ENCODE results near the gene CCR5AS.

Gene CCR5AS

DNA sequence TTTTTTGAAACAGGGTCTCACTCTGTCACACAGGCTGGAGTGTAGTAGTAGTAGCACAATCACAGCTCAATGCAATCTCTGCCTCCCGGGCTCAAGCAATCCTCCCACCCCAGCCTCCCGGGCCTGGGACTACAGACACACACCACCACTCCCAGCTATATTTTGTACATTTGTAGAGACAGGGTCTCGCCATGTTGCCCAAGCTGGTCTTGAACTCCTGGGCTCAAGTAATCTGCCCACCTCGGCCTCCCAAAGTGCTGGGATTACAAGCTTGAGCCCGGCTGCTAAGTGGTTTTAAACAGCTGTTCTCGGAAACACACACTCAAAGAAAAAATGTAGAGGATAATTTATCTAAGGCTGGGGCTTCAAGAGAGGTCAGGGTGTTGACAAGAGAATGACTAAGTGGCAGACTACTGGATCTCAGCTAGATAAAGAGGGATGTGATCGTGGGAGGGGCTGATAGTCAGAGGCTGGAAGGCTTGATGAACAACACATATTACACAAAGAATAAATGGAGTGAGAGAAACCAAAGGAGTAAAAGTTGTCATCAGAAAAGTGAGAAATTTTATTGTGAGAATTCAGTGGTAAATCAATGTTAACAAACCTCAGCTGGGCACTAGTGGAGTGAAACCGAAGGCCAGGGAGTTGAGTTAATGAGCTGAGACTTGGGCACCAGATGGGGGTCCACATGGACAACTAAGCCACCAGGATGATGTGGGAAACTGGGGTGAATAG lies 6.7 kb downstream of the CCR5AS start:
- H3K36me3 ChIP-seq (ENCODE audit: insufficient read depth, low read length) = no peaks in the 10 kb centered on the region
- no peak overlapping the region for H3K4me3 ChIP-seq (ENCODE audit: low read length)
- no peaks in the 10 kb centered on the region for H3K9me2 ChIP-seq (ENCODE audit: insufficient read depth, low read length)
- no peak overlapping the region for H3K4me2 ChIP-seq (ENCODE audit: low read length)
- no peak overlapping the region for H3K27ac ChIP-seq (ENCODE audit: low read length)
- no peak overlapping the region for H2AFZ ChIP-seq (ENCODE audit: low read depth, low read length)
- H3K27me3 ChIP-seq (ENCODE audit: insufficient read depth, low read depth, low read length) = no peaks in the 10 kb centered on the region
- TF ChIP-seq MXI1 (conservative IDR thresholded peaks at IDR 0.05; ENCODE audit: poor library complexity, severe bottlenecking) (no peak), EP300 (conservative IDR thresholded peaks at IDR 0.05; ENCODE audit: poor library complexity, severe bottlenecking) (no peak), TAF1 (IDR thresholded peaks at IDR 0.05; ENCODE audit: low read depth) (no peak), POLR2AphosphoS5 (IDR thresholded peaks at IDR 0.05) (no peak), EZH2 (IDR thresholded peaks at IDR 0.05; ENCODE audit: borderline replicate concordance, insufficient read depth, low read length, poor library complexity, severe bottlenecking) (no peak), SMC3 (conservative IDR thresholded peaks at IDR 0.05; ENCODE audit: poor library complexity) (no peak), RAD21 (conservative IDR thresholded peaks at IDR 0.05) (no peak)
- TF ChIP-seq, protein P1, sequence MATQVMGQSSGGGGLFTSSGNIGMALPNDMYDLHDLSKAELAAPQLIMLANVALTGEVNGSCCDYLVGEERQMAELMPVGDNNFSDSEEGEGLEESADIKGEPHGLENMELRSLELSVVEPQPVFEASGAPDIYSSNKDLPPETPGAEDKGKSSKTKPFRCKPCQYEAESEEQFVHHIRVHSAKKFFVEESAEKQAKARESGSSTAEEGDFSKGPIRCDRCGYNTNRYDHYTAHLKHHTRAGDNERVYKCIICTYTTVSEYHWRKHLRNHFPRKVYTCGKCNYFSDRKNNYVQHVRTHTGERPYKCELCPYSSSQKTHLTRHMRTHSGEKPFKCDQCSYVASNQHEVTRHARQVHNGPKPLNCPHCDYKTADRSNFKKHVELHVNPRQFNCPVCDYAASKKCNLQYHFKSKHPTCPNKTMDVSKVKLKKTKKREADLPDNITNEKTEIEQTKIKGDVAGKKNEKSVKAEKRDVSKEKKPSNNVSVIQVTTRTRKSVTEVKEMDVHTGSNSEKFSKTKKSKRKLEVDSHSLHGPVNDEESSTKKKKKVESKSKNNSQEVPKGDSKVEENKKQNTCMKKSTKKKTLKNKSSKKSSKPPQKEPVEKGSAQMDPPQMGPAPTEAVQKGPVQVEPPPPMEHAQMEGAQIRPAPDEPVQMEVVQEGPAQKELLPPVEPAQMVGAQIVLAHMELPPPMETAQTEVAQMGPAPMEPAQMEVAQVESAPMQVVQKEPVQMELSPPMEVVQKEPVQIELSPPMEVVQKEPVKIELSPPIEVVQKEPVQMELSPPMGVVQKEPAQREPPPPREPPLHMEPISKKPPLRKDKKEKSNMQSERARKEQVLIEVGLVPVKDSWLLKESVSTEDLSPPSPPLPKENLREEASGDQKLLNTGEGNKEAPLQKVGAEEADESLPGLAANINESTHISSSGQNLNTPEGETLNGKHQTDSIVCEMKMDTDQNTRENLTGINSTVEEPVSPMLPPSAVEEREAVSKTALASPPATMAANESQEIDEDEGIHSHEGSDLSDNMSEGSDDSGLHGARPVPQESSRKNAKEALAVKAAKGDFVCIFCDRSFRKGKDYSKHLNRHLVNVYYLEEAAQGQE (IDR thresholded peaks at IDR 0.05; ENCODE audit: borderline replicate concordance) = no peak
- TF ChIP-seq, protein P2, sequence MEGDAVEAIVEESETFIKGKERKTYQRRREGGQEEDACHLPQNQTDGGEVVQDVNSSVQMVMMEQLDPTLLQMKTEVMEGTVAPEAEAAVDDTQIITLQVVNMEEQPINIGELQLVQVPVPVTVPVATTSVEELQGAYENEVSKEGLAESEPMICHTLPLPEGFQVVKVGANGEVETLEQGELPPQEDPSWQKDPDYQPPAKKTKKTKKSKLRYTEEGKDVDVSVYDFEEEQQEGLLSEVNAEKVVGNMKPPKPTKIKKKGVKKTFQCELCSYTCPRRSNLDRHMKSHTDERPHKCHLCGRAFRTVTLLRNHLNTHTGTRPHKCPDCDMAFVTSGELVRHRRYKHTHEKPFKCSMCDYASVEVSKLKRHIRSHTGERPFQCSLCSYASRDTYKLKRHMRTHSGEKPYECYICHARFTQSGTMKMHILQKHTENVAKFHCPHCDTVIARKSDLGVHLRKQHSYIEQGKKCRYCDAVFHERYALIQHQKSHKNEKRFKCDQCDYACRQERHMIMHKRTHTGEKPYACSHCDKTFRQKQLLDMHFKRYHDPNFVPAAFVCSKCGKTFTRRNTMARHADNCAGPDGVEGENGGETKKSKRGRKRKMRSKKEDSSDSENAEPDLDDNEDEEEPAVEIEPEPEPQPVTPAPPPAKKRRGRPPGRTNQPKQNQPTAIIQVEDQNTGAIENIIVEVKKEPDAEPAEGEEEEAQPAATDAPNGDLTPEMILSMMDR (IDR thresholded peaks at IDR 0.05; ENCODE audit: poor library complexity, severe bottlenecking) = no peak
- no peaks in the 10 kb centered on the region for H3F3A ChIP-seq (ENCODE audit: insufficient read depth, low read length, poor library complexity, severe bottlenecking)
- no peaks in the 10 kb centered on the region for H3K9me3 ChIP-seq (ENCODE audit: low read length)
- no peaks in the 10 kb centered on the region for H3K79me2 ChIP-seq (replicated peaks; ENCODE audit: insufficient read depth, low read length)
- H4K20me1 ChIP-seq (ENCODE audit: insufficient read depth) = no peaks in the 10 kb centered on the region
- H3K9ac ChIP-seq (ENCODE audit: low read length) = no peak overlapping the region

DNA sequence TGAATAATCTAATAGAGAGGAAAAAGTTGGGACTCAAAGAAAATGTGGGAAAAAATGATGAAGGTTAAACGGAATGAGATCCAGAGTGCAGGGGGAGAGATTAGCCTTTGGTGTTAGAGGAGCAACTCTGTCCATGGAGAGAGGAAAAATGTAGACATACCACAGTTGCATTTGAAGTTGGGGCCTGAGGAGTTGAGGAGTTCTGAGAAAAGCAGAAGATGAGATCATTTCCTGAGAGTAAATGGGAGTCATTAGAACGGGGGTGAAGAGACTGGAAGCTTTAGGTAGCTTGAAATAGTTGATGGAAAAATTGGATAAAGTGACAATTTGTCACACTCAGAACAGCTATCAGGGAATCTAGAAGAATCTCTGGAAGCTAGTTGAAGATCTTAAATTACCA lies 7.3 kb downstream of the CCR5AS start:
- no peak overlapping the region for H2AFZ ChIP-seq (ENCODE audit: low read depth, low read length)
- H3K4me2 ChIP-seq (ENCODE audit: low read length) = no peak overlapping the region
- no peak overlapping the region for H3K4me3 ChIP-seq (ENCODE audit: low read length)
- H3K9me3 ChIP-seq (ENCODE audit: low read length) = no peaks in the 10 kb centered on the region
- no peak overlapping the region for H3K27ac ChIP-seq (ENCODE audit: low read length)
- H4K20me1 ChIP-seq (ENCODE audit: insufficient read depth) = no peaks in the 10 kb centered on the region
- H3F3A ChIP-seq (ENCODE audit: insufficient read depth, low read length, poor library complexity, severe bottlenecking) = no peaks in the 10 kb centered on the region
- H3K27me3 ChIP-seq (ENCODE audit: insufficient read depth, low read depth, low read length) = no peaks in the 10 kb centered on the region
- H3K9me2 ChIP-seq (ENCODE audit: insufficient read depth, low read length) = no peaks in the 10 kb centered on the region
- H3K9ac ChIP-seq (ENCODE audit: low read length) = no peak overlapping the region
- no peaks in the 10 kb centered on the region for H3K79me2 ChIP-seq (replicated peaks; ENCODE audit: insufficient read depth, low read length)
- TF ChIP-seq, protein P1 (IDR thresholded peaks at IDR 0.05; ENCODE audit: borderline replicate concordance) = no peak
- TF ChIP-seq EP300 (conservative IDR thresholded peaks at IDR 0.05; ENCODE audit: poor library complexity, severe bottlenecking) = no peak
- no peak for TF ChIP-seq MXI1 (conservative IDR thresholded peaks at IDR 0.05; ENCODE audit: poor library complexity, severe bottlenecking)
- no peak for TF ChIP-seq EZH2 (IDR thresholded peaks at IDR 0.05; ENCODE audit: borderline replicate concordance, insufficient read depth, low read length, poor library complexity, severe bottlenecking)
- no peak for TF ChIP-seq POLR2AphosphoS5 (IDR thresholded peaks at IDR 0.05)
- TF ChIP-seq TAF1 (IDR thresholded peaks at IDR 0.05; ENCODE audit: low read depth) = no peak
- TF ChIP-seq, protein P2 (IDR thresholded peaks at IDR 0.05; ENCODE audit: poor library complexity, severe bottlenecking) = no peak
- TF ChIP-seq SMC3 (conservative IDR thresholded peaks at IDR 0.05; ENCODE audit: poor library complexity) = no peak
- H3K36me3 ChIP-seq (ENCODE audit: insufficient read depth, low read length) = no peaks in the 10 kb centered on the region
